NCI-H2171 treated with DMSO at 0.1 percent for 48 hours (cell line): ENCODE results near the gene PLEKHH1.

Experiments used
- DNase-seq: peaks from one replicate; lab custom pipeline; 2025; lab: John Stamatoyannopoulos, UW

The PLEKHH1 gene

DNA sequence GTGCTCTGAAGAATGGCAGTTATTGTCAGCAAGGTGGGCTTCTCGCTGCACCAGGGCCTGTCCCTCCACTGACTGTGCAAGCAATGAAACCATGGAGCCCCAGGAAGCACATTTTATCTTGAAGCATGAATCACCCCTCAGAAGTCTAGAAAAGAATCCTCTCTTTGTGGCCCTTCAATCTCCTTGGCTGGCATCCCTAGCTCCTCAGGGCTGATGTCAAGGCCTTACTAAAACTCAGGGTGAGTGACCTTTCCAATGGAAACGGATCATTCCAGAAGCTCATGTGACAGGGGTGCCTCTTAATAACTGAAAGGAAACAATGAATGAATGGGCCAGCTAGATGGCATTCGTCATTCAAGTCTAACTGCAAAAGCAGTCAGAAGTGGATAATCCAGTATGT, 22.3 kb upstream of the PLEKHH1 start:
- DNase-seq = no peak

DNA sequence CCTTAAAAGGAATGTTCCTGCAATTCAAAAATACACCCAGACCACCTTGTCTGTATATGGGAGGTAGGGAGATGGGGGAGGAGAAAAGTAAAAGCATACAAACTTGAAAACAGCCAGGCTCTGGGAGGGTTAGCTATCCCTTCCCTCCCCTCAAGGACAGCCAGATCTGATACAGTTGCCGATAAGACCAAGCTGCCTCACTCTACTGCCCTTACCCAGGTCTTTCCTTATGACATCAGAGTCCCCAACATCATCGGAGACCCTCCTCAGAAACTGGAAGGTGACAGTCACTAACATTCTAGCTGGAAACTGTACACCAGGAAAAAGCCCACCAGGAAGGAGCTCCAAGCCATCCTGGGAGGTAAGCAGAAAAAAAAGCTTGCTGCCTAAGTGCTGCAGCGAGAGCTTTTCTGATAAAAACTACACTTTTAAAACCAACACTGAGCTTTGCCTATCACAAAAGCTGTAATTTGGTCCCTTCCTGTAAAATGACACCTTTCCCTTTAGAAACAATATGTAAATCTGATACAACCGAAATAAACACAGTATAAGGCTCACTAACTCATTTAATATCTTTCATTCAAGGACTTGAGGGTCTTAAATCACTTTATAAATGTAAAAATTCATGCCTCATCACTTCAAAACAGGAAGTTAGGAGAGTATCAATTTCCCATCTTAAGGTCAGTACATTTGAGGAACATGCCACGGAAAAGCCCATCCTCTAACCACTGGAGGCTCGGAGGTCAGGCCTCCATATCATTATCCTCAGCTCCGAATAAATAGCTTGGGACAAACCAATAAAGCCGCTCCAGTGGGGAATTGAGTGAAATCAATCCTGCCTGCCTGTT, 20.4 kb upstream of the PLEKHH1 start:
- no peak for DNase-seq

DNA sequence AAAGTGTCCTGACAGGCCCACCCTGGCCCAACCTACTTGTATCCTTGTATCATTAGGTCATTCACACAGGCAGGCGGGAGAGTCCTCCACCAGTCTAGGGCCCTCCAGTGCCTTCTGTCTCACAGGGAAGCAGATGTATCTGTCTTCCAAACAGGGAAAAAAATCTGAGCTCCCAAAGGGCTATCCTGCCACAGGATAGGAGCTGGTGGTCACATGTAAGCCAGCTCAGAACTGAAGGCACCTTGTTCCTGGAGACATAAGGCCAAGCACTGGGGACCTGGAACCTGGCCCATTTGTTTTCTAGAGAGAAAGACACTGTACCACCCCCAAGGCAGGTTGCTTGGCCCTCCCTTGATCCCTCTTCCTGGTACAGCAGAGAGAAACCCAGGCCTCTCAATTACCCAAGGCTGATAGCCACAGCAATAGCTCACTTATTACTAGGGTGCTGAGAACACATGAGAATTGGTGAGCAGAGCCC, 19.4 kb upstream of the PLEKHH1 start:
- DNase-seq = peak; percentile 91

DNA sequence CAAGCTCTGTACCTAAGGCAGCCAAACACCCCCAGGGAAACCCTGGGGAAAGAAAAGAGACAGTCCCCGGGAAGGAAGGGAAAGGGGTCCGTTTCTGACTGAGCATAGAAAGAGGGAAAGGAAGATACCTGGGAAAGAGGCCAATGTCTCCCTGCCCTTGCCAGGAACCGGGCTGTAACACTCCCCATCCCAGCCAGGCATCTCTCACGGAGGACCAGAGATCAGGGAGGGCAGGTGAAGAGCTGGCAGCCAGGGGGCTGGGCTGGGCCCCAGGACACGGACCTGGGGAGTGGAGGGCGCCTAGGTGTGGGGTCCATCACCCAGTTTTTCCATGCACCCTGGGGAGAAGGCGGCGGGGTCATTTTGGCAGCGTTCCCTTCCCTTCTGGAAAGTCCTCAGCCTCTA, 18.9 kb upstream of the PLEKHH1 start:
- no peak for DNase-seq

DNA sequence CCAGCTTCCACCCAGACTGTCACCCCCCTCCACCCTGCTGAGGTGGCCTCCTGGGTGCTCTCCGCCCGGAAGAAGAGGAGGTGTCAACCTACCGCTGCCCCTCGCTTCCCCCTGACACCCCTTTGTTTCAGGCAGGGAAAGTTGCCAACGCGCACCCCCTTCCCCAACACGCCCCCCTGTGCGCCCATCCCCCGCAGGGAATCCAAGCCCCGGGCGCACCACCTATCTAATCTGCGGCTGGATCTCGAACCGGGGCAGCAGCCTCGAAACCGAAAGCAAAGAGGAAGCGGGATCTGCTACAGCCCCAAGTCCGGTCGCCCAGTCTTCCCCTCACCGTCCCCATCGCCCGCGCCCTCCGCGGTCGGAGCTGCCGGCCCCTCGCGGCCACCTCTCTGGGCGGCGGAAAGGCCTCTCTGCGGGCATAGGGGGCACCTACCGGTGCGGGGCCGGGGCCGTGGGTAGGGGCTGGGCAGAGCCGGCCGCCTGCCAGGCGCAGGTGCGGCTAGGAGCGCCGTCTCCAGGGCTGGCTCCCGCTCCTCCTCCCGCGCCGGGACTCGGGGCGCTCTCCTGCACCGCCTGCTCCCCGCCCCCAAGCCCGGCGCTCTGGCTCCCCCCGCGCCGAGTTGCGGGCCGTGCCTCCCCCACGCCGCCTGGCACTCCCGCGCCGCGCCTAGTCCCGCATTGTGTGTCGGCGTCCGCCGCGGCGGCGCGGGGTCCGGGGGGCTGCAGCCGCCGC, 18.3 kb upstream of the PLEKHH1 start:
- peak; percentile 40 for DNase-seq

DNA sequence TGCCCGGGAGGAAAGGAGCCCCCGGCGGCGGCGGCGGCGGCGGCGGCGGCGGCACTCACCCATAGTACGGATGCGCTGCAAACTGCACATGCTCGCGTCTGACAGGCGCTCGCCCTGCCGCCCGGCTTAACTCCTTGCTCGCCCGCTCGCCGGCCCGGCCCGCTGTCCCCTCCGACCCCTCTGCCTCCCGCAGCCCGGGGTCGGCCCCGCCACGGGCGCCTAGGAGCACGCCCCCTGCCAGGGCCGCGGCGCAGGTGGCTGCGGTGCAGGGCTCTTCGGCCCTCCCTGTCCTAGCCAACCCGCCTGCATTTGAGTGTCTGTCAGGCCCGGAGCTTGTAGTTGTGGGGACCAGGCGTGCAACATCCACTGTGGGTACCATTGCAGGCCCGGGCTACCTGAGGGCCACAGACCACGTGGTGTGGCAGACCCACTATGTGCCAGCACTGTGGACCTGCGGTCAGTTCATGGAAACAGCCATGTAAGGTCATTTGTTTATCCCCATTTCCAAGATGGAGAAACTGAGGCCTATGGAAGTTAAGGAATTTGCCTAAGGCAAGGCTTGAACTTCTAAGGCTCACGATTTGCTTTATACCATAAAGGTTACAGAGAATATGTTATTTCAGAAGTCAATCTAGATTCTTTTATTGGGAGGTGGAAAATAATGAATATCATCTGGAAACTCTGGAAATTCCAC, 17.6 kb upstream of the PLEKHH1 start:
- DNase-seq = peak; percentile 40

DNA sequence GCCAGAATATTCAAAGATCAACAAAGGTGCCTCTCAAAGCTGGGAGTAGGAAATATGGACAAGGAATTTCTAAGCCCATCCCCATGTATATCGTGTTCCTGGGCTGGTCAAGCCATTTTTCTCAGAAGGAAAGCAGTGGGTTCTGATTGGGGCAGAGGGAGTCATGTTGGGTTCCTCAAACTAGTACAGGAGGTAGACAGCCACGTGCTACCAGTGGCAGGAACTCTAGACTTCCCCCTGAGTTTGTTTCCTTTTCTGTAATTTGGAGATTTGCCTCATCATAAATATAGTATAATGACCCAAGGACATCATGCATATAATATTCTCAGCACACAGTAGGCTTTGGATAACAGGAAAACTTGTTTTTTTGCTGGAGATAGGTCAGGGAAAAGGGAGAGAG, 16.4 kb upstream of the PLEKHH1 start:
- no peak for DNase-seq

DNA sequence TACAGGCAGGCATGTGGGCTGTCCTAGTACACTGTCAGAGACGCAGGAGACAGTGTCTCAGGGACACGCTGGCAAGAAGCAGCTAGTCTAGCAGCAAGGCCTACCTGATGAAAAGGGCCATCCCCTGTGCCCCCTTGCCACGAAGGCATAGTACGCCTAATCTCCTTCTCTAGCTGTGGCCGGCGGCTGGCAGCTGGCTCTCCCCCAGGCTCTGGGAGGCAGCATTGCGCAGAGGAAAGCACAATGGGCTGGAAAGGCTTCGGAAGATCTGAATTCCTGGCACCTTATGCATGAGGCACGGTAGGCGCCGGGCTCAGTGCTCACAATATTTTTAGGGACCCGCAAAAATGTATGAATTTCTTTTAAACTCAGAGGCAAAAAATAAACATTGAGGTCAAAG, 16.0 kb upstream of the PLEKHH1 start:
- no peak for DNase-seq

DNA sequence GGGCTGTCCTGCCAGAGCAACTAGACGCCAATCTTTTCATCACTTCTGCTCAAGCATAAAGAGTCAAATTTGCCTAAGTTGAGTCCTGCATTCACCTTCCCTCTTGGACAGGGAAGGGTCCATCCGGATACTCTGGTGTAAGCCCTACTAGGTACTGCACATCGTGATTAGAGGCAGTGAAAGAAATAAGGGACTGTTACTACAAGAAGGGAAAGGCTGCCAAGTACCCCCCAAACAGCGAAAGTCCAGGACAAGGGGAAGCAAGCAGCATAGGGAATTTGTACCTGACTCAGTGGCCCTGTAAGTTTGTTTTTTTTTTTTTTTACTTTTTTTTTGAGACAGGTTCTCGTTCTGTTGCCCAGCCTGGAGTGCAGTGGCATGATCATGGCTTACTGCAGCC, 13.7 kb upstream of the PLEKHH1 start:
- DNase-seq = no peak

DNA sequence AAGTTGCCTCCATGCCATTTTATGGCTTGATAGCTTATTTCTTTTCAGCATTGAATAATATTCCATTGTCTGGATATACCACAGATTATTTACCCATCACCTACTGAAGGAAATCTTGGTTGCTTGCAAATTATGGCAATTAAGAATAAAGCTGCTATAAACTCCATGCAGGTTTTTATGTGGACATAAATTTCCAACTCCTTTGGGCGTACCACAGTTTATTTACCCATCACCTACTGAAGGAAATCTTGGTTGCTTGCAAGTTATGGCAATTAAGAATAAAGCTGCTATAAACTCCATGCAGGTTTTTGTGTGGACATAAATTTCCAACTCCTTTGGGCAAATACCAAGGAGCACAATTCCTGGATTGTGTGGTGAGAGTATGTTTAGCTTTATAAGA, 12.6 kb upstream of the PLEKHH1 start:
- no peak for DNase-seq

DNA sequence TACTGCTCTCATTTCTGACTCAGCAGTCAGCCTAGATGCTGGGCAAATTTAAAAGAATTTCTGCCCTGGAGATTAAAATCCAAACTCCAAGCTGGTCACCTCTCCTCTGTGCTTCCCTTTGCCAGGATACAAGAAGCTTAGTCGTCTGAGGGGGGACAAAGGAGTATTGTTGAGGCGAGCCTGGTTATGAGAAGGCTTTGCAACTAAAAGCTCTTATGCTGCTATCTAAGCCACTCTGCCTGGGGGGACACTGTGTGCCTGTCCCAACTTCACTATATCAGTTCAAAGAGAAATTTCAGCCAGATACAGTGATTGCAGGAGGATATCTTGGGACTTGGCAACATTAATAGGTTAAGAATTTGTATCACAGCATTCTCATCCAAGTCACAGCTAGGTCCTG, 10.8 kb upstream of the PLEKHH1 start:
- no peak for DNase-seq

DNA sequence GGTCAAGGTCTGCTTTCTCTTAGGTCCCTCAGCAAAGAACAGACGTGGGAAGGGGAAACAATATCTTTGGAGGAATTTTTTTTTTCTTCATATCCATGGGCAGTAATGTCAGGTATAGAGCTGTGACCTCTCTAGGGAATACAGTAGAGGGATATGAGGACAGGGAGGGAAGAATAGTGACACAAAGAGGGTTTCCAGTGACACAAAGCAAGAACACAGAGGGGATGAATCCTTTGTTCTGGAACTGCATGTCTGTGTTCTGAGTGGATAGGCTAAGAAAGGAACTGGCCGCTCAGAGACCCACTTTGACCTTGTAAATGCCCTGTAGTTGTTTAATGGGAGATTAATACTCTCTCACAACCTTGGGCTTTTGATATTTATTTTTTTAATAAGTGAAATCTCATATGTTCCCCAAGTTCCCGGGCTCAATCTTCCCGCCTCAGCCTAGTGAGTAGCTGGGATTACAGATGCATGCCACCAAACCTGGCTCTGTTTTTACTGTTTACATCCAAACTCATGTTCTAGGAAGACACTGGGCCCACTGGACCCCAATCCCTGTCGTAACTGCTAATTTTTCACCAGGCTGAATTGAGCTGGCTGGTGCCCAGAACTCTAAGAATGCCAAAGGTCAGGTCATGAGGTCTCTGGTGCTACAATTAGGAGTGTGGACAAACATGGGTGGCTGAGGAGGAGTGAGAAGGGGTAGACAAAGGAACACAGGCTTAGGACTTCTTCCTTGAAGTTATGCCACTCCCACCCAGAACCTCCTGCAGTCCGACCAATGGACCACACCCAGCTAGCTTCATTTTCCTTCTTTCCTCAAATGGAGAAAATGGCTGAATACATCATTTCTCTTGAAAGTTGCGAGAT, 9.1 kb upstream of the PLEKHH1 start:
- no peak for DNase-seq

DNA sequence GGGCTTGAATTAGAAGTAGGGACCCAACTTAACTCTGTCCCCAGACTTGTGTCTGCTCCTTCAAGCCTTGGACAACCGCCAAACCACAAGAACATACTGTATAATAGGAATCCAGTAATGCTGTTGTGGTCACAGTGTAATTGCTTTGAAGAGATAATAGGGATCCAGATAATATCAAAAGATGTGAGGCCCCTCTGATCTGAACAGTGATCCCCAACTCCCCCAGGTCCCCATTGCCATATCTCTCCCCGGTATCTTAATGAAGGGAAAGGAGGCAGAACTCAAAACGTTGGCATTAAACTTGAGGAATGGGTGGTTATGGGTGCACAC, 8.5 kb upstream of the PLEKHH1 start:
- DNase-seq = no peak

DNA sequence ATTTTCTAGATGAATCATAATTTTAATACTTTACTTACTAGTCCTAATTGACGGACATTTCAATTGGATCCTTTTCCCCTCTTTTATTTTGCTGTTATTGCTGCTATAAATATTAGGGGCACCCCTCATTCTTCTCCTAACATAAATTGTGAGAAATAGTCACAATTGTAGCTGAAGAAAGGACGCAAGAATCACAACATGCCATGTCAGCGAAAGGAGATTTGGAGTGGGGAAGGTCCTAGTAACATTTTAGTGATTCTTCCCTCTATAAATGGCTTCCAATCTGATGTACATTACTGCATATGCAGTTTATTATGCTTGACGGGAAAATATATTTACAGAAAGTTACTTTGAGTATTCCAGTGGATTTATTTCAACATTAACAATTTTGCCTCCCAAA, 7.7 kb upstream of the PLEKHH1 start:
- no peak for DNase-seq

DNA sequence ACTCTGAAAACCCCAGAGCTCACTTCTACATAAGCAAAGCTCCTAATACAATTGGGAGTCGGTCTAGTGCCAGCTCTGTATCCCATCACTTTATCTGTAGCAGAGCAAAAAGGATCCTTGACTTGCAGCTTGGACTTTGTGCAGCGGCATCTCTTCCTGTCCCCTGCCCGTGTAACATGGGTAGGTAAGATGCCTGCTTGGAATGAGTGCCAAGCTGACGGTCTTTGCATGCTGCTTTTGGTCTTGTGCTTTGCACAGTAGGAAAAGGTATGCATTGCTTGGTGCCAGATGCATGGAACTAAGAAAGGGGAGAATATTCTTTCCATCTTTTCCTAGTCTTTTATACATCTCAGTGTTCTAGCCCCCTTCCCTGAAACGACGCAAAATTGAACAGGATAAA, 6.9 kb upstream of the PLEKHH1 start:
- no peak for DNase-seq

DNA sequence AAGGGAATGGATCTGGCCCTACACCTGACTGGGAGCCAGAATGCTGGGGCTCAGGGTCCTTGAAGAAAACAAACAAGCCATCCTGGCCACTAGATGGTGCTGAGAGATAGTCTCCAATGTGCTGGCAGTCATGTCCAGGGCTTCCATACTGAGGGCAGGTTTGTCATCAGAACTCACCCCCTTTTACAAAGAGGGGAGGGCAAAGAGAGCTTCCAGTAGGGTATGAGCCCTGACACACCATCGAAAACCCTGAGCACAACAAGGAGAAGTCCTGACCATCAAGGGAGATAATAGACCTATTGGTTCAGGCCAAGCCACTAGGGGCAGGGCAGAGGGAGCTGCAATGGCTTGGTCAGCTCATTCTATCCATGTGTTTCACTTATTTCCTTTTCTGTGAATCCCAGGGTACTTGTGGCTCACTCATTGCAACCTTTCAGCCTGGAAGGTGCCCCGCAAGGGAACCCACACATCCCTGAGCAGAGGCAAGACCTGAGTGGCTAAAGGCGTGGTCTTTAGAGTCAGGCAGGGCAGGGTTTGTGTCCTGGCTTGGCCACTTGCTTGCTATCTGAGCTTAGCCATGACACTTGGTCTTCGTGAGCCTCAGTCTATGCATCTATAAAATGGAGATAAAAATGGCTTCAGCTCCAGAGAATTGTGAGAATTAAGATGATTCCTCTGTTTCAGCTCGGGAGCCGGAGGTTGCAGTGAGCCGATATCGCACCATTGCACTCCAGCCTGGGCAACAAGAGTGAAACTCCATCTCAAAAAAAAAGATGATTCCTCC, 6.2 kb upstream of the PLEKHH1 start:
- peak; percentile 66 for DNase-seq

DNA sequence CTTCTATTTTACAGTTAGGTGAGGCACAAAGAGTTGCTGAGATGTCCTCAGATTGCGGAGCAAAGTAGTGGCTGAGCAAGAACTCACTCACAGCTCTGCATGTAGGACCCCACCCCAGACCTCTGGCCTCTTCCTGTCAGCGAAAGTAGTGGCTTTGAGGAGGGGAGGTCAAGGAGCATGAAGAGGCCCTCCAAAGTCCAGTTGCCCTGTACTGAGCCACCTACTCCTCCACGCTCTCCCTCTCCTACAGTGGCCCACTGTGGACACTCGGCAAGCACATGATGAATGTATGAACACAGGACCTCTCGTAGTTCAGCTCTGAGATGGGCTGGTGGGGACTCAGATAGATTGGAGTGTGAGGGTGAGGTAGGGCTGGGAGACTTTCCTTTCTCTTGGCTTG, 5.3 kb upstream of the PLEKHH1 start:
- no peak for DNase-seq

DNA sequence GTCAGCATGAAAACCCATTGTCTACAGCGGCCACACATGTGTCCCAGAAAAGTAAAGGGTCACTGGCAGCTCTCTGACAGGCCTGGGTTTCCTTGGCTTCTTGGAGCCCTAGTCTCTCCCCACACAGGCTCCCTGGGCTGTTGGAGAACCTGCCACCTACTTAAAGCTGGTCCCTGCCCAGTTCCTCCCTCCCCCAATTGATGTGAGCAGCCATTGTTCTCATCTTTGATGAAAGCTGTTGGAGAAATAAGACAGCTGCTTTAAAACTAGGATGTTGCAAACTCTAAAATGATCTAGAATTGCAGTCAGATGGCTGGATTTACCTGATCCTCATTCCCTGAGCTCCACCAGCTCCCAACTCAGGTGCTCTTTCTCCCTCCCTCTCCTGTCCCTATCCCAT, 4.8 kb upstream of the PLEKHH1 start:
- no peak for DNase-seq

DNA sequence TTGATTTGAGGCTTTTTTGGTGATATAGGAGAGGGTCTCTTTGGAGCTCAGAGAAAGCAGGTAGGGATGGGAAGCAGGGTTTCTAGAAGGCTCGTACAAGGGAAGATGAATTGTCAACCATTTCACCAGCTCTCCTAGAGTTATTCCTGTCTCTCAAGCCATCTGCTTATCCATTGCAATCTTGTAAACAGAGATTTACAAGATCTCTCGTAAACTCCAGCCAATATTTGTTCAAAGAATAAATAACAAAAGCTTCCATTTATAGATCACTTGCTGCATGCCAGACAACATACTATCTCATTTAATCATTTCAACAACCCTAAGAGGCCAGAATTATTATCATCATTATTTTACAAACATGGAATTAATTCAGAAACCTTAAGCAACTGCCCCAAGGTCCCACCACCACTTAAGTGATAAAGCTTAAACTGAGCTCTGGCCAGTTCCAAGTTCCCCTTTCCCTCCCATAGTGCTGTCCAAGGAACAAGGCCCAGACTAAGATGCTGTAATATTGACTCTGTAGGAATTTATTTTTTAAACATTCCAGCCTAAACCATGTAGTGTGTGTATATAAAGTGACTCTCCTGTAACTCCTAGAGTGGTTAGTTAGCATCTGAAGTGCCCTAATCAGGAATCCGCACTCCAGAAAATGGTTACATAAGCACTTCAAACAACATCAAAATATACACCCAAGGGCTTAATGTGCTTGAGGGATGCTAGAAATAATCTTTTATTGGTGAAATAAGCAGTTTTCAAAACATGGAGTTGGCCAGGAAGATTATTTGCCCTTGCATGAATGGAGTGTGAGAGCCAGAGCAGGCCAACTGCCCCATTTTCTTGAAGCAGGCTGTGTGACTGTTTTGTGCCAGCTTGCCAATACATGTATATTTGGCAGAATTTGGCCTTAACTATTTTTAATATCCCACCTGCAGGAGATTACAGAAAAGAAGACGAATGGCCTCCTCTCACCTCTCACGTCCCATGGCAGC, 2.8 kb upstream of the PLEKHH1 start:
- DNase-seq = no peak

DNA sequence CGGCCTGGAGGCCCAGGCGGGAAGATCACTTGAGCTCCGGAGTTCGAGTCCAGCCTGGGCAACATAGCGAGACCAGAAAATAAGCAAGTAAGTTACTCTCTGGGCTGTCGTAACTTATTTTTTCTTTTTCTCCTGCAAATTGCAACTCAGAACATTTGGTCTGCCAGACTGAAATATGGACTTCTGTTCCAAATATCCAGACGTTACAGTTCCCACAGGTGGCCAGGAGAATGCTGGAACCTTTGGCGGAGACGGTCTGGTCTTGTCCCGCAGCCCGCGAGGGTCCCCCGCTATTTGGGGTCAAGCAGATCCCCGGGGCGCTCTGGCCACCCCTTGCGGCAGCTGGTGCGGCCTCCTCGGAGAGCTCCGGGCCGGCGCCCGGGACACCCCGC, 488 bp upstream of the PLEKHH1 start:
- no peak for DNase-seq
